ENCODE data around the gene HMGB4. TPM values are rescaled to one million over a fixed set of nuclear protein-coding genes. Genes with fewer than 3 reads are reported as not detected.

Gene HMGB4, protein sequence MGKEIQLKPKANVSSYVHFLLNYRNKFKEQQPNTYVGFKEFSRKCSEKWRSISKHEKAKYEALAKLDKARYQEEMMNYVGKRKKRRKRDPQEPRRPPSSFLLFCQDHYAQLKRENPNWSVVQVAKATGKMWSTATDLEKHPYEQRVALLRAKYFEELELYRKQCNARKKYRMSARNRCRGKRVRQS
- not detected in 2 replicates for total RNA-seq

DNA sequence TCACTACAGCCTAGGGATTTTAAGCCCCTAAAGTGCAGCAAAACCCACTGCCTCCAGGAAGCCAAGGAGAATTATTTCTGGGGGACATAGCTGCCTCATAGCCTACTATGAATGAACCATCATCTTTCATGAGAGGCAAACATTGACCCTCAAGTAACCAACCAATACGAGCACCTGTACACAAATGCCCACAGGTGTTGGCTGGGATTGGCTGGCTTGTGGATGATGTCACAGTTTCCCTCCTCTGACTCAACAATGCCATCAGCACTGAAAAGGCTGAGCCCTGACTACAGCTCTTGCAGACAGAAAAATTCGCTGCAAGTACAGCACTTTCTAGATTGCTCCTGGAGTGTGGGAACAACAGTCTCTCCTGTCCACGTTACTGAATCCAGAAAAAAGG, at the start of gene HMGB4:
Gene HMGB4, plus strand, starts transcription at position 301 of the 400 bp plus-strand sequence. CDS start 113 bp downstream, outside the sequence.
- no peaks in the 10 kb centered on the region for H4K20me1 ChIP-seq (ENCODE audit: insufficient read depth, low read length)
- H3K79me2 ChIP-seq (ENCODE audit: insufficient read depth, low read length): no peaks in the 10 kb centered on the region
- H3K27me3 ChIP-seq (ENCODE audit: insufficient read depth, low read length): no peaks in the 10 kb centered on the region
- no peaks in the 10 kb centered on the region for H3K36me3 ChIP-seq (ENCODE audit: insufficient read depth, low read length)
- DNase-seq (ENCODE audit: insufficient read length, low spot score, missing footprints): no peak
- H3K9me3 ChIP-seq (ENCODE audit: low read depth, low read length): no peaks in the 10 kb centered on the region
- H3K4me3 ChIP-seq (ENCODE audit: insufficient read depth, low read length): no peak within 1 kb of the TSS
- H3K27ac ChIP-seq (ENCODE audit: low read depth, low read length): no peak within 1 kb of the TSS
- no peak within 1 kb of the TSS for H2AFZ ChIP-seq (ENCODE audit: low read length)
- H3K4me1 ChIP-seq (ENCODE audit: insufficient read depth, low read length): no peaks in the 10 kb centered on the region
- H3K4me2 ChIP-seq (ENCODE audit: insufficient read depth, low read length): no peak within 1 kb of the TSS
- TF ChIP-seq, protein P1, sequence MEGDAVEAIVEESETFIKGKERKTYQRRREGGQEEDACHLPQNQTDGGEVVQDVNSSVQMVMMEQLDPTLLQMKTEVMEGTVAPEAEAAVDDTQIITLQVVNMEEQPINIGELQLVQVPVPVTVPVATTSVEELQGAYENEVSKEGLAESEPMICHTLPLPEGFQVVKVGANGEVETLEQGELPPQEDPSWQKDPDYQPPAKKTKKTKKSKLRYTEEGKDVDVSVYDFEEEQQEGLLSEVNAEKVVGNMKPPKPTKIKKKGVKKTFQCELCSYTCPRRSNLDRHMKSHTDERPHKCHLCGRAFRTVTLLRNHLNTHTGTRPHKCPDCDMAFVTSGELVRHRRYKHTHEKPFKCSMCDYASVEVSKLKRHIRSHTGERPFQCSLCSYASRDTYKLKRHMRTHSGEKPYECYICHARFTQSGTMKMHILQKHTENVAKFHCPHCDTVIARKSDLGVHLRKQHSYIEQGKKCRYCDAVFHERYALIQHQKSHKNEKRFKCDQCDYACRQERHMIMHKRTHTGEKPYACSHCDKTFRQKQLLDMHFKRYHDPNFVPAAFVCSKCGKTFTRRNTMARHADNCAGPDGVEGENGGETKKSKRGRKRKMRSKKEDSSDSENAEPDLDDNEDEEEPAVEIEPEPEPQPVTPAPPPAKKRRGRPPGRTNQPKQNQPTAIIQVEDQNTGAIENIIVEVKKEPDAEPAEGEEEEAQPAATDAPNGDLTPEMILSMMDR (IDR thresholded peaks at IDR 0.05; ENCODE audit: extremely low read depth, low read depth, low read length): no peak

DNA sequence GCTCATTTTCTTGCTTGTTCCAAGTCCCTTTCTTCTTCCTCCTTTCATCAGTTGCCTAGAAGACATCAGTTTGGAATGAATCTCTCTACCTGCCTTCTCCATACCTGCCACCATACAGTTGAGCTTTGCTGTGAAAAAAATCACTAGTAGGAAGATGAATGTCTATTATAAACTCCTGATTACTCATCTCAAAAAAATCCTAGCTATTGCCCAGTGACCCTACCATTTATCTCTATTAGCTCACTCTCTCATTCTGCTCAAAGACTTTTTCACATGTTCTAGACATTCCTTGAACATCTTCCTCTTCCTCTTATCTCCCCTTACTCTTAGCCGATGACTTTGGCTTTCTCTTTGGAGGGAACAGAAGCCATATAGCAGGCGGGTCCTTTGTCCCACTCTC, 49.7 kb upstream of the HMGB4 start:
- DNase-seq (ENCODE audit: insufficient read length, low spot score, missing footprints): no peak
- Histone ChIP-seq H3K9me3 (ENCODE audit: low read depth, low read length) (no peaks in the 10 kb centered on the region), H3K4me2 (ENCODE audit: insufficient read depth, low read length) (no peak overlapping the region), H4K20me1 (ENCODE audit: insufficient read depth, low read length) (no peaks in the 10 kb centered on the region), H2AFZ (ENCODE audit: low read length) (no peak overlapping the region), H3K36me3 (ENCODE audit: insufficient read depth, low read length) (no peaks in the 10 kb centered on the region), H3K79me2 (ENCODE audit: insufficient read depth, low read length) (no peaks in the 10 kb centered on the region), H3K4me3 (ENCODE audit: insufficient read depth, low read length) (no peak overlapping the region), H3K27ac (ENCODE audit: low read depth, low read length) (no peak overlapping the region), H3K27me3 (ENCODE audit: insufficient read depth, low read length) (no peaks in the 10 kb centered on the region), H3K4me1 (ENCODE audit: insufficient read depth, low read length) (no peaks in the 10 kb centered on the region)
- TF ChIP-seq, protein P1 (IDR thresholded peaks at IDR 0.05; ENCODE audit: extremely low read depth, low read depth, low read length): no peak

DNA sequence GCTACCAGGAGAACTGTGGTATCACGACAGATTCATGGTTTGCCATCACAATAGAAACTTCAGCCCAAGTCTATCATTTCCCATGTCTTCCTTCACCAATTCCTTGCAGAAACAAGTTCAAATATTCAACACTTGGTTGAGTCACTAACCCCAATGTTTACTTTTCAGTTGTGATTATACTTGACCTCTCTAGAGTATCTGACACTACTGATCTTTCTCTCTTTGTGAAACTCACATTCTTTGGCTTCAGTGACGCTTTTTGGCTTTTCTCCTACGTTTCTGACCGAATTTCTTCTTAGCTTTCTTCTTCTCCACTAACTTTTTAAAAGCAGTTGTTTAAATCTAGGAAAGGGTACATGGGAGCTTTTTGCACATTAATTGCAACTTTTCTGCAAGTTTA, 48.8 kb upstream of the HMGB4 start:
- TF ChIP-seq, protein P1 (IDR thresholded peaks at IDR 0.05; ENCODE audit: extremely low read depth, low read depth, low read length): no peak
- Histone ChIP-seq H3K4me1 (ENCODE audit: insufficient read depth, low read length) (no peaks in the 10 kb centered on the region), H3K4me2 (ENCODE audit: insufficient read depth, low read length) (no peak overlapping the region), H2AFZ (ENCODE audit: low read length) (no peak overlapping the region), H3K36me3 (ENCODE audit: insufficient read depth, low read length) (no peaks in the 10 kb centered on the region), H3K4me3 (ENCODE audit: insufficient read depth, low read length) (no peak overlapping the region), H3K79me2 (ENCODE audit: insufficient read depth, low read length) (no peaks in the 10 kb centered on the region), H3K27me3 (ENCODE audit: insufficient read depth, low read length) (no peaks in the 10 kb centered on the region), H4K20me1 (ENCODE audit: insufficient read depth, low read length) (no peaks in the 10 kb centered on the region), H3K27ac (ENCODE audit: low read depth, low read length) (no peak overlapping the region), H3K9me3 (ENCODE audit: low read depth, low read length) (no peaks in the 10 kb centered on the region)
- no peak for DNase-seq (ENCODE audit: insufficient read length, low spot score, missing footprints)

DNA sequence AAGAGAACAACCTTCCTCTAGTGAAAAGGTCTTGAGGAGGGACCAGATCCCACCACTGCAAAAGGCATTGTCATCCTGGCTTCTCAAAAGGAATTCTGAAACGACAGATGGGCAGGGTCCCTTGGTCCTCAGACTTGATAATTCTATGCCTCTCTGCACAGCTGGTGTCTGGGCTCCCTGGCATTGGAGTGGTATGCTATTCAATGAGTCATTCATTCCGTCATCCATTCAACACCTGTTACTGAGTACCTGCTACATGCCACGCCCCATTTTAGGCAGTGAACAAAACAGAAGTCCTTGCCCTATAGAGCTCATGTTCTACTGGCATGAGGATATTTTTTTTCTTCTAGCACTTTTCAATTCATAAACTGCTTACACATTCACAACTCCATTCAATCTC, 45.8 kb upstream of the HMGB4 start:
- H3K79me2 ChIP-seq (ENCODE audit: insufficient read depth, low read length): no peaks in the 10 kb centered on the region
- no peak overlapping the region for H3K27ac ChIP-seq (ENCODE audit: low read depth, low read length)
- H2AFZ ChIP-seq (ENCODE audit: low read length): no peak overlapping the region
- no peak overlapping the region for H3K4me2 ChIP-seq (ENCODE audit: insufficient read depth, low read length)
- DNase-seq (ENCODE audit: insufficient read length, low spot score, missing footprints): no peak
- H3K9me3 ChIP-seq (ENCODE audit: low read depth, low read length): no peaks in the 10 kb centered on the region
- H3K27me3 ChIP-seq (ENCODE audit: insufficient read depth, low read length): no peaks in the 10 kb centered on the region
- no peak overlapping the region for H3K4me3 ChIP-seq (ENCODE audit: insufficient read depth, low read length)
- H3K4me1 ChIP-seq (ENCODE audit: insufficient read depth, low read length): no peaks in the 10 kb centered on the region
- TF ChIP-seq, protein P1 (IDR thresholded peaks at IDR 0.05; ENCODE audit: extremely low read depth, low read depth, low read length): no peak
- no peaks in the 10 kb centered on the region for H4K20me1 ChIP-seq (ENCODE audit: insufficient read depth, low read length)
- H3K36me3 ChIP-seq (ENCODE audit: insufficient read depth, low read length): no peaks in the 10 kb centered on the region

All from osteoblast (primary cell).